NCI-H146 treated with DMSO at 0.1 percent for 48 hours (cell line): Measurements from ENCODE around the gene KRTAP25-1.

Experiments
- DNase-seq: peaks from one replicate; lab custom pipeline; 2025; ENCODE audit not compliant: unreplicated experiment; lab: John Stamatoyannopoulos, UW

The KRTAP25-1 gene

GRCh38 chr21:30289215-30289614 is at the start of gene KRTAP25-1:
TSS of gene KRTAP25-1 (minus strand) at chr21:30289514. CDS start at chr21:30289490, 24 bp downstream.
- DNase-seq: no peak

GRCh38 chr21:30338717-30339116 is 49.4 kb upstream of the KRTAP25-1 start:
- DNase-seq: no peak

- no peak for DNase-seq
These were observed 48.5 kb upstream of the KRTAP25-1 start for GRCh38 chr21:30337772-30338171.

GRCh38 chr21:30337276-30337744 is 48.0 kb upstream of the KRTAP25-1 start, which contains the start of gene KRTAP27-1:
TSS of gene KRTAP27-1 (minus strand) at chr21:30337694. CDS start at chr21:30337668, 26 bp downstream.
- DNase-seq: no peak

DNA sequence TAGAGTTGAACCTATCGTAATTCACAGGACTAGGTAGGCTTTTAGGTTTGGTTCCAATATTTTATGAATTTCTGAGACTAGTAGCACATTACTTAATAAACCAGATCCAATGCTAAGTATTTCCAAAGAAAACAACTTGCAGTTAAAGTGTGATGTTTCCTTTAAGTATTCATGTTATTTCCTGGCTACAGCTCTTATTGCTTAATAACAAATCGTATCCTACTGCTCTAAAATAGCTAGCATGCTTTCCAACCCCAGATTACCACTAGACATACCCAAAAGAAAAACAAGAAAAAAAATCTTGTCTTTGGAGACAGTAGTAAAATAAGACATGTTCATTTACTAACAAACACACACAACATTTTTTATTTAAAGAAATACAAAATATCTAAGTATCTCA is 47.3 kb upstream of the KRTAP25-1 start:
- DNase-seq: no peak

DNA sequence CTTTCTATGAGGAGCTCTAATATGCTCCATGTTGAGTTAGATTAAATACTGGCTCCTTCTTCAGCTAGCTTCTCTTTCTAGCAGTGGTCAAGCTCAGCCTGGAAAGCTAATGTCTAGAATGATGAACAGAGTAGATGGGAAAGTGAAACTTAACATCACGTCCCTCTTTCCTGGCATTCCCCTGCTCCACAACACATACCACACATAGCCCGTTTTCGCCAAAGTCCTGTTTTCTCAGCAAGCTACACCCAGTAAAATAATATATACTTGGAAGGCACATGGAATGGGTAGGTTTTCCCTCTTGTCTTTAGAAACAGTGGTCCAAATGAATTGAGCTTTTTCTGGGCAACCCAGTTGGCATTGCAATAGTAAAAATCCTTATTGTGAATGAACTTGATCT is 44.4 kb upstream of the KRTAP25-1 start:
- DNase-seq: no peak

- DNase-seq: no peak
These were observed 43.4 kb upstream of the KRTAP25-1 start for GRCh38 chr21:30332681-30333080.

GRCh38 chr21:30329203-30329875 is 40.0 kb upstream of the KRTAP25-1 start:
- DNase-seq: no peak

GRCh38 chr21:30326390-30326789 is 37.1 kb upstream of the KRTAP25-1 start:
- no peak for DNase-seq

DNA sequence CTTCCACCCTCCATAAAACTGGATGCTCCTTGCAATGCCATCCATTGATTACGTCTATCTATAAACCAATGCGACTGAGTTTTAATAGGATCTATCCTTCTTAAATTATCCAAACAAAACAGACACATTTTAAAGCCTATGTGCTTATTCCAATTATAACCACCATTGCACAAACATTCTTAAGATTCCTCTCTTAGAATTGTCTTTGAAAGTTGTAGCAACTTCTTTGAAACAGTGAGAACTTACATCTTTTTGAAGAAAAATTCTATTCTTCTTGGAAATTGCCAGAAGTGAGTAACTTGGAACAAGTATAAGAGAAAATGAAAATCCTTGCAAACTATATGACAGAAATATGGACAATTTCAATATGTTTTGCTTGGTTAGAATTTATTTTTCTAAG is 30.9 kb upstream of the KRTAP25-1 start, which contains the start of gene KRTAP26-1:
Gene KRTAP26-1, minus strand, starts transcription at position 101 of the 400 bp plus-strand sequence. CDS start 280 bp downstream, outside the sequence.
- no peak for DNase-seq

GRCh38 chr21:30315701-30316100 is 26.4 kb upstream of the KRTAP25-1 start:
- no peak for DNase-seq

DNA sequence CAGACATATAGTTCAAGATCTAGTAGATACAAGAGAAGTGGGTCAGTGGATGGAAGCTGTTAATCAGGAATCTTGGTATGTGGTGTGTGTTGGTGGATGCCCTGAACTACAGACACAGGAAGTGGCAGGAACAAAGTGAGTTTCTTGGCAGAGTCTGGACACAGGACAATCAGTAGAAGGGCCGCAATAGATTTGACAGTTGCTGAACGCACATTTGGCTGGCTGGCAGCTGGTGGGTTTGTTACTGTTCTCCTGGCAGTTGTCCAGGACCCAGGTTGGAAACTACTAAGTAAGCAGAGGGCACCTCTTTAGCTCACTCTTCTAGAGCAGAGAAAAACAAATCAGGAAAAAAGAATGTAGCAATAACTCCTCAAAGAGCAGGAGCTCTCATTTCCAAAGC is 17.6 kb upstream of the KRTAP25-1 start:
- DNase-seq: no peak

DNA sequence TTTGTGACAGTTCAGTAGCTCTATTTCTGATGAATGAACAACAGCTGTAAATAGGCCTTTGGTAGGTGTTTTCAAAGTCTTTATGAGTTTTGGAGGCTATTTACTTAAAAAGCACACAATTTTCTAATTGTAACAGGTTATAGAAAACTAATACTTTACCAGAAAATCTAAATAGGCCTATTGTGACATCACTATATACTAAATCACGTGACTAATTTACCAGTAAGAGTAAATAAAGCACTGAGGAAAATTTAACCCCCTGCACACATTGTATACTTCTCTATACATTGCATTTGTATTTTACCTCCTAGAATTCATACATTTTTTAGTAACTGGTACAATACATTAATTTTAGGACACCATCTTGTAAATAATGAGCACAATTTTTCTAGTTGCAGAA is 15.8 kb upstream of the KRTAP25-1 start:
- DNase-seq: no peak

DNA sequence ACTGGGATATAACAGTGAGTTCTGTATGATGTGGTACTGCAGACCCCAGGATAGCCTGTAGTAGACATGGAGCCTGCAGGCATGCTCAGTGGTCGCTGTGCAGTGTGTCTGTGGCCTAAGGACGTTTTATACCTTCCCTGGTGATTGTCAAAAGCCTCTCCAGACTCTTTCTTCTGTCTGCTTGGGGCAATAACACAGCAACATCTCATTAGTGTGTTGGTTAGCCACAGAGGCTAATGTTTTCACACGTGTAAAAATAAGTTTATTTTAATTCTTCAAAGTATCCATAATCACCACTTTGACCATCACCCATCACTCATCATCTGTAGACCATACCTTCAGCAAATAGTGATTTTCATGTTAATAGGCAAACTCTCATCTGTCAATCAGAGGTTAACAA is 6.5 kb downstream of the KRTAP25-1 start, which contains the start of gene KRTAP24-1:
Gene KRTAP24-1, minus strand, starts transcription at position 101 of the 400 bp plus-strand sequence. Its CDS starts 18 bp downstream, at position 83.
- no peak for DNase-seq

DNA sequence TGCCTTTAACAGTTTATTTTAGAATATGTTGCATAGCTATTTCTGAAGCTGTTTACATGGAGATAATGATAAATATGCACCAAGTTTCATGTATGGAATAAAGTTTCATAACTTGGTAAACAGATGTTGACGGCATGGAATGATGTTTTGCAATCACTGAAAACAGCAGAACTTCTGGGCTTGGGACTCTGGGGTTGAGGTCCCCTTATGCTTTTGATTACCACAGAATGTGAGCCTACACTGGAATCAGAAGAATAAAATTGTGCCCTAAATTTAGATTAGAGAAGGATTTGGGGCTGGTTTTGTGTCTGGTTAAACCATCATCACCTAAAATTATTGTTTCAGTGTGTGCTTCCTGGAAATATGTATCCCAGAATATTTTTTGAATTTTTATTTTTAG is 17.7 kb downstream of the KRTAP25-1 start:
- no peak for DNase-seq

DNA sequence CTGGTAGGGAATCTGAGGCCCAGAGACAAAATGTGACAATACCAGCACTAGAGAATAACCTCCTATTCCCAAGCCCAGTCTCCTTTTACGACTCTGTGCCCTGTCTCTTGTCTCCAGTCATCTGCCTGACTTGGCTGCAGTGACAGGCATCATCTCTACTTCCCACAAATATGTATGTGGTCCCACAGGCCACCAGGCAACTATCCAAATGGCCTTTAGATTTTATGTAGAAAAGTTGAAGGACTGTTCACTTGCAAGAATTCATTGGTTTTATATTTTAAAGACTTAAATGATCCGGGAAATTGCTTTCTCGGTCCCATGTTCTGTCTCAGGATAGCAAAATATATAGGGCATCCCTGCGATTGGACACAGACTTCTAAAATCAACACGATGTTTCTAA is 18.2 kb downstream of the KRTAP25-1 start:
- DNase-seq: no peak

- DNase-seq: no peak
These were observed 19.3 kb downstream of the KRTAP25-1 start for GRCh38 chr21:30269803-30270530.

- no peak for DNase-seq
These were observed 20.6 kb downstream of the KRTAP25-1 start for GRCh38 chr21:30268608-30269197.

- DNase-seq: no peak
These were observed 31.5 kb downstream of the KRTAP25-1 start for GRCh38 chr21:30257773-30258172.

DNA sequence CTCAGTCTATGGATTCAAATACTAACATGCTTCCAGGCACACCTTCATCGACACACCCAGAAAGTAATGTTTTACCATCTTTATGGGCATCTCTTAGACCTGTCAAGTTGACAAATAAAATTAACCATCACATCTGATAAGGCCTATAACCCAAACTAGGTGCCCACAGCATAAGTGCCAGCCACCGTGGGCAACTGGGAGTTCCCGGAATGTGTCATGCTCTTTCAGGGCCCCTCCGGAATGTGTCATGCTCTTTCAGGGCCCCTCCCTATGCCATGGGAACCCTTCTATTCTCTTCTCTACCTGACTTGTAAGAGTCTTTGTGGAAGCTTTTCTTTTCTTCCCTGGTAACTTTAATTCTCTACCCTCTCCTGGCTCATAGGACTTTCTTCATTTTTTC is 33.2 kb downstream of the KRTAP25-1 start:
- DNase-seq: no peak

DNA sequence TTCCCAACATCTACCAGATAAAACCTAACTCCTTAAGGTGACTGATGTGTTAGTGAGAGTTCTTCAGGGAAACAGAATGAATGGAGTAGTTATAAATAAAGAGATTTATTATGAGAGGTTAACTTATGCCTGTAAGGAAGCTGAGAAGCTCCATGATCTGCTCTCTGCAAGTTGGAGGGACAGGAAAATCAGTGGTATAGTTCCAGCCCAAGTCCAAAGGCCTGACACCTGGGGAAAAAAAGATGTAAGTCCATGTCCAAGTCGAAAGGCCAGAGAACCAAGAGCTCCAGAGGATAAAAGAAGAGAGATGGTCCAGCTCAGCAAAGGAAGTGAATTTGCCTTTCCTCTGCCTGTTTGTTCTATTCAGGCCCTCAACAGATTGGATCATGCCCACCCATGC is 33.6 kb downstream of the KRTAP25-1 start:
- DNase-seq: no peak

- DNase-seq: no peak
These were observed 37.5 kb downstream of the KRTAP25-1 start for GRCh38 chr21:30251781-30252180.
